ENCODE results near the gene SLC38A5. TPM values are rescaled to one million over a fixed set of nuclear protein-coding genes. Genes with fewer than 3 reads are reported as not detected.

SLC38A5 gene
- total RNA-seq, 1 donor from 2014 or later = 2.3 TPM

GRCh38 chrX:48489892-48490291 lies 19.8 kb upstream of the SLC38A5 start:
- Histone ChIP-seq H4K20me1 (ENCODE audit: low read depth) (no peaks in the 10 kb centered on the region), H3K9me3 (ENCODE audit: low read depth) (no peaks in the 10 kb centered on the region), H3K27me3 (no peaks in the 10 kb centered on the region), H3K9ac (no peak overlapping the region), H3K36me3 (no peaks in the 10 kb centered on the region), H3K4me2 (no peak overlapping the region), H3K79me2 (ENCODE audit: low read depth) (no peaks in the 10 kb centered on the region), H3K27ac (no peak overlapping the region), H2AFZ (replicated peaks) (no peak overlapping the region), H3K4me1 (no peaks in the 10 kb centered on the region), H3F3A (ENCODE audit: low read depth) (no peaks in the 10 kb centered on the region), H3K4me3 (no peak overlapping the region)
- no peak overlapping the region for H3K27ac Mint-ChIP-seq
- H3K9me3 Mint-ChIP-seq = peaks cover 5% of the 10 kb centered on the region
- DNase-seq (ENCODE audit: low spot score) = no peak
- H3K4me1 Mint-ChIP-seq = no peaks in the 10 kb centered on the region
- H3K27me3 Mint-ChIP-seq (ENCODE audit: insufficient read depth, low read depth) = peaks cover 3% of the 10 kb centered on the region
- H3K4me3 Mint-ChIP-seq = no peak overlapping the region
- TF ChIP-seq, protein P1, sequence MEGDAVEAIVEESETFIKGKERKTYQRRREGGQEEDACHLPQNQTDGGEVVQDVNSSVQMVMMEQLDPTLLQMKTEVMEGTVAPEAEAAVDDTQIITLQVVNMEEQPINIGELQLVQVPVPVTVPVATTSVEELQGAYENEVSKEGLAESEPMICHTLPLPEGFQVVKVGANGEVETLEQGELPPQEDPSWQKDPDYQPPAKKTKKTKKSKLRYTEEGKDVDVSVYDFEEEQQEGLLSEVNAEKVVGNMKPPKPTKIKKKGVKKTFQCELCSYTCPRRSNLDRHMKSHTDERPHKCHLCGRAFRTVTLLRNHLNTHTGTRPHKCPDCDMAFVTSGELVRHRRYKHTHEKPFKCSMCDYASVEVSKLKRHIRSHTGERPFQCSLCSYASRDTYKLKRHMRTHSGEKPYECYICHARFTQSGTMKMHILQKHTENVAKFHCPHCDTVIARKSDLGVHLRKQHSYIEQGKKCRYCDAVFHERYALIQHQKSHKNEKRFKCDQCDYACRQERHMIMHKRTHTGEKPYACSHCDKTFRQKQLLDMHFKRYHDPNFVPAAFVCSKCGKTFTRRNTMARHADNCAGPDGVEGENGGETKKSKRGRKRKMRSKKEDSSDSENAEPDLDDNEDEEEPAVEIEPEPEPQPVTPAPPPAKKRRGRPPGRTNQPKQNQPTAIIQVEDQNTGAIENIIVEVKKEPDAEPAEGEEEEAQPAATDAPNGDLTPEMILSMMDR (IDR thresholded peaks at IDR 0.05) = no peak
- no peak for TF ChIP-seq EZH2phosphoT487 (IDR thresholded peaks at IDR 0.05)
- TF ChIP-seq EZH2 (IDR thresholded peaks at IDR 0.05) = no peak
- H3K36me3 Mint-ChIP-seq = no peaks in the 10 kb centered on the region

DNA sequence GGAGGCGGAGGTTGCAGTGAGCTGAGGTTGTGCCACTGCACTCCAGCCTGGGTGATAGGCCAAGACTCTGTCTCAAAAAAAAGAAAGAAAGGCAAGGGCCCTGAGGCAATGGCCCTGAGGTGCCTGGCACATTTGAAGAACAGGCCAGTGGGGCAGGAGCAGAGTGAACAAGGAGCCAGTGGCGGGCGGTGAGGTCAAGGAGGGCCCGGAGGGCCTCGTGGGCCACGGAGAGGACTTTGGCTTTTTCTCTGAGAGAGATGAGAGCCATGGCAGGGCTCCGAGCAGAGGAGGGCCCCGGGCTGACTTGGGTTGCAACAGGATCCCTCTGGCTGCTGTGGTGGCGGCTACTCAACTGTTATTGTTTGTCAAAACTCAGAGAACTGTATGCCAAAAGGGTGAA lies 19.2 kb upstream of the SLC38A5 start:
- H3F3A ChIP-seq (ENCODE audit: low read depth) = no peaks in the 10 kb centered on the region
- no peaks in the 10 kb centered on the region for H3K9me3 ChIP-seq (ENCODE audit: low read depth)
- no peaks in the 10 kb centered on the region for H4K20me1 ChIP-seq (ENCODE audit: low read depth)
- H3K79me2 ChIP-seq (ENCODE audit: low read depth) = no peaks in the 10 kb centered on the region
- TF ChIP-seq EZH2phosphoT487 (IDR thresholded peaks at IDR 0.05) = no peak
- no peak for TF ChIP-seq EZH2 (IDR thresholded peaks at IDR 0.05)
- TF ChIP-seq, protein P1 (IDR thresholded peaks at IDR 0.05) = no peak
- no peak overlapping the region for H3K4me3 ChIP-seq
- no peaks in the 10 kb centered on the region for H3K36me3 Mint-ChIP-seq
- no peak overlapping the region for H3K4me2 ChIP-seq
- no peaks in the 10 kb centered on the region for H3K4me1 ChIP-seq
- no peak overlapping the region for H3K9ac ChIP-seq
- H3K4me1 Mint-ChIP-seq = no peaks in the 10 kb centered on the region
- H3K9me3 Mint-ChIP-seq = peaks cover 5% of the 10 kb centered on the region
- H2AFZ ChIP-seq (replicated peaks) = no peak overlapping the region
- no peaks in the 10 kb centered on the region for H3K36me3 ChIP-seq
- no peaks in the 10 kb centered on the region for H3K27me3 ChIP-seq
- DNase-seq (ENCODE audit: low spot score) = no peak
- no peak overlapping the region for H3K27ac Mint-ChIP-seq
- H3K27ac ChIP-seq = no peak overlapping the region
- peaks cover 3% of the 10 kb centered on the region for H3K27me3 Mint-ChIP-seq (ENCODE audit: insufficient read depth, low read depth)
- H3K4me3 Mint-ChIP-seq = no peak overlapping the region

GRCh38 chrX:48488034-48488433 lies 18.0 kb upstream of the SLC38A5 start:
- no peak overlapping the region for H3K27ac ChIP-seq
- peaks cover 1% of the 10 kb centered on the region for H3K36me3 Mint-ChIP-seq
- TF ChIP-seq EZH2 (IDR thresholded peaks at IDR 0.05) (no peak), EZH2phosphoT487 (IDR thresholded peaks at IDR 0.05) (no peak)
- TF ChIP-seq, protein P1 (IDR thresholded peaks at IDR 0.05) = no peak

More at GRCh38 chrX:48488034-48488433, 18.0 kb upstream of the SLC38A5 start:
- no peak overlapping the region for H3K27ac Mint-ChIP-seq
- H3F3A ChIP-seq (ENCODE audit: low read depth) = no peaks in the 10 kb centered on the region
- peaks cover 3% of the 10 kb centered on the region for H3K27me3 Mint-ChIP-seq (ENCODE audit: insufficient read depth, low read depth)
- no peak overlapping the region for H3K4me3 ChIP-seq
- no peaks in the 10 kb centered on the region for H3K79me2 ChIP-seq (ENCODE audit: low read depth)
- no peak overlapping the region for H3K4me3 Mint-ChIP-seq
- H2AFZ ChIP-seq (replicated peaks) = no peak overlapping the region
- no peaks in the 10 kb centered on the region for H4K20me1 ChIP-seq (ENCODE audit: low read depth)
- H3K36me3 ChIP-seq = no peaks in the 10 kb centered on the region
- no peaks in the 10 kb centered on the region for H3K27me3 ChIP-seq
- H3K9me3 ChIP-seq (ENCODE audit: low read depth) = no peaks in the 10 kb centered on the region
- H3K4me1 Mint-ChIP-seq = no peaks in the 10 kb centered on the region
- H3K9ac ChIP-seq = no peak overlapping the region
- peaks cover 5% of the 10 kb centered on the region for H3K9me3 Mint-ChIP-seq
- H3K4me1 ChIP-seq = no peaks in the 10 kb centered on the region
- no peak for DNase-seq (ENCODE audit: low spot score)
- H3K4me2 ChIP-seq = no peak overlapping the region

Measured in neural progenitor cell (in vitro differentiated cells).